Measurements from ENCODE around the gene LRMDA.

Gene LRMDA

GRCh38 chr10:76354921-76355320 lies 923.5 kb downstream of the LRMDA start:
- Mint-ChIP-seq H3K4me1 (ENCODE audit: low read depth) (no peaks in the 10 kb centered on the region), H3K36me3 (ENCODE audit: low read depth) (no peaks in the 10 kb centered on the region), H3K9me3 (no peaks in the 10 kb centered on the region), H3K4me3 (no peak overlapping the region), H3K27ac (no peak overlapping the region), H3K27me3 (no peaks in the 10 kb centered on the region)
- intact Hi-C loops (cut with micrococcal nuclease): no loop called here

- intact Hi-C loops (cut with micrococcal nuclease): no loop called here
- H3K4me1 Mint-ChIP-seq (ENCODE audit: low read depth): no peaks in the 10 kb centered on the region
- H3K4me3 Mint-ChIP-seq: no peak overlapping the region
- no peaks in the 10 kb centered on the region for H3K9me3 Mint-ChIP-seq
- H3K36me3 Mint-ChIP-seq (ENCODE audit: low read depth): no peaks in the 10 kb centered on the region
- H3K27ac Mint-ChIP-seq: no peak overlapping the region
- no peaks in the 10 kb centered on the region for H3K27me3 Mint-ChIP-seq
These were observed 925.1 kb downstream of the LRMDA start for GRCh38 chr10:76356557-76356956.

DNA sequence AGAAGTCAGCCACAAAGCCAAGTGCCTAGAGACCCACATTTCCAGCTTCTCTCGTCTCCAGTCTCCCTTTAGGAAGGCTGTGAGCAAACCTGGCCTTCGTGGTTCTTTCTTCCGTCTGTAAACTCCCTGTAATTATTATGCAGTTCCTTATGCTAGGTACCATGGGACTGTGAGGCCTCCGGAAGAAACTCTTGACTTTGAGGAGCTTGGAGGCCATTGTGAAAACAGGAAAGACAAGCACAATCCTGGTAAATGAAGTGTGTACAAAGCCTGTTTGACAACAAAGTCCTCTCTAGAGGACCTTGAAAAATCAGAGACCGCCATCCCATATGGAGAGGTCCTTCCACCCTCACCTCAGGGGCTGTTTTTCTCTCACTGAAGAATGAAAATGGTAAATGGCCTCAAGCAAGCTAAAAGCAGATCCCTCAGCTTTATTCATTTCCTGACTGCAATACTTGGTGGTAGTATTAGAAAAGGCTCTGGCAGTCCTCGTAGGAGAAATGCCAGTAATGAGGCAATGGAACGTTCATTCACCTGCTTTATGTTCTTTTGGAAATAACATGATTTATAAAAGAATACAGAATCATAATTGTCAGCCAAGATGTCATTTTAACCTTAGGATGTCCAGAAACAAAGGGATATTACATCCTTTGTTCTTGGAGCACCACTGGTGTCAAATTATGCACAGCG lies 926.4 kb downstream of the LRMDA start:
- Mint-ChIP-seq H3K27ac (no peak overlapping the region), H3K4me3 (no peak overlapping the region), H3K9me3 (no peaks in the 10 kb centered on the region), H3K4me1 (ENCODE audit: low read depth) (no peaks in the 10 kb centered on the region), H3K36me3 (ENCODE audit: low read depth) (no peaks in the 10 kb centered on the region), H3K27me3 (no peaks in the 10 kb centered on the region)
- intact Hi-C loops (cut with micrococcal nuclease): no loop called here

DNA sequence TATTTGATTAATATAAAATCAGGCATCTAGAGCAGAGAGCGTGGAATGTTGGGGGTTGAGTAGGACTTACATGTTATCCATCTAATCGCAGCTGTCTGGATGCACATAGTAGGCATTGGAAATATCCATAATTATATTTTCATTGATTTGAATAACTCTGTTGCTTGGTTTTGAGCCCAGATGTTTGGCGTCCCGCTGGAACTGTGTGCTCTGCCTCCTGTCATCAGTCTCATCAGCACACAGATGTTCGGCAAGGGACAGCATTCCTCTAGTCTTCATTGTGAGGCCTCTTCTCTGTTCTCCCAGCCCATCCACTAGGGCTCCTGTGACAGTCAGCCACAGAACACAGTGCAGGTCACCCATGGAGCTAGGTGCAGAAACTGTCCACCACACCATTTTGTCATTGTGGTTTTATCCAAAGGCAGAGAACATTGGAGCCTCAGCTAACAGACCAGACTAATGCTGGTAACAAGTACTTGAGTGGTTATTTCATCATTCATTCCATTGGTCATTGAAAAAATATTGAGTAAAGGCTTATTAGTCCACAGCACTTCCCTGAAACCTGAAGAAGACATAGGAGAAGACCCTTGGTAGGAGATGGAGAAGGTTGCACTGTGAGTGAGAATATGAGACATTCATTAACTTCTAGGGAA lies 927.4 kb downstream of the LRMDA start:
- H3K27ac Mint-ChIP-seq: no peak overlapping the region
- H3K4me1 Mint-ChIP-seq (ENCODE audit: low read depth): no peaks in the 10 kb centered on the region
- intact Hi-C loops (cut with micrococcal nuclease): no loop called here

DNA sequence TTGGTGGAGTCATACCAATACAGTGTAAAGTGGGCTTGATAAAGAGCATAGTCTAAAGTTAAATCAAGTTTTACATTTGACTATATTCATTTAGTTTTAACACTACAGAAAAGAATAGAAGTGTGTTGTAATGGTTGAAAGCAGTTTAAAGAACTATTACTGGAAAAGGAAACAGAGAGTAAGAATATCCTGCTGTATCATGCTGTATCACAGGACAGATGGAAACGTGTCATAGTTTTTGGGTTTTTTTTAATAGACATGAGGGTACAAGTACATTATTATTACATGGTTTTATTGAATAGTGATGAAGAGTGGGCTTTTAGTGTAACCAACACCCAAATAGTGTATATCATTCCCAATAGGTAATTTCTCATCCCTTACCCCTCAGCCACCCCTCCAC lies 944.3 kb downstream of the LRMDA start:
- H3K27ac Mint-ChIP-seq: no peak overlapping the region
- intact Hi-C loops (cut with micrococcal nuclease): no loop called here
- no peaks in the 10 kb centered on the region for H3K27me3 Mint-ChIP-seq
- H3K4me3 Mint-ChIP-seq: no peak overlapping the region
- H3K36me3 Mint-ChIP-seq (ENCODE audit: low read depth): peaks cover 7% of the 10 kb centered on the region
- H3K9me3 Mint-ChIP-seq: no peaks in the 10 kb centered on the region
- H3K4me1 Mint-ChIP-seq (ENCODE audit: low read depth): peaks cover 7% of the 10 kb centered on the region

More for the DNA sequence above, 927.4 kb downstream of the LRMDA start:
- Mint-ChIP-seq H3K9me3 (no peaks in the 10 kb centered on the region), H3K4me3 (no peak overlapping the region), H3K36me3 (ENCODE audit: low read depth) (no peaks in the 10 kb centered on the region), H3K27me3 (no peaks in the 10 kb centered on the region)

DNA sequence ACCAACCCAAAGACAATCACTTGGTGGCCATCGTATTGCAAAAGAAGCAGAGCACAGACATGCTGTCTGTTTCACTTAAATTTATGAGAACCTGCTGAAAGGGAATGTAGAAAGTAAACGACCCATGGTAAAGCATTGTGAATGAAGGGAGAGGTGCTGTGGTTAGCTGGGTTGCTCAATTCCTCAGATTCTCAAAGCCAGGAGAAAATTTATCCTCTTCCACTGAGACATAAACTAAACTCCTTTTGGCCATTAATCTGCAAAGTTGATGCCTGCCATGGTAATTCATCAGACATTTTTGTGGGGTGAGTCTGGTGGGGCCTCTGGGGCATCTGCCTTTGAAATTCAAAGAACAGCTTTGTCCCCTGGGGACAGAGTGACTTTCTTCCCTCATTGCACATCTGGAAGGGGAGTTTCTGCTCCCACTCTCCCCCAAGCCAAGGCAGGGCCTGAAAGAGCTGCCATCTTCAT lies 951.0 kb downstream of the LRMDA start:
- H3K27me3 Mint-ChIP-seq: no peaks in the 10 kb centered on the region
- H3K4me1 Mint-ChIP-seq (ENCODE audit: low read depth): no peaks in the 10 kb centered on the region
- peaks cover 6% of the 10 kb centered on the region for H3K36me3 Mint-ChIP-seq (ENCODE audit: low read depth)
- H3K4me3 Mint-ChIP-seq: no peak overlapping the region
- intact Hi-C loops (cut with micrococcal nuclease): no loop called here
- no peaks in the 10 kb centered on the region for H3K9me3 Mint-ChIP-seq
- H3K27ac Mint-ChIP-seq: no peak overlapping the region

GRCh38 chr10:76388321-76389023 lies 957.0 kb downstream of the LRMDA start:
- H3K4me1 Mint-ChIP-seq (ENCODE audit: low read depth): no peaks in the 10 kb centered on the region
- intact Hi-C loops (cut with micrococcal nuclease): no loop called here

GRCh38 chr10:76393875-76394706 lies 962.7 kb downstream of the LRMDA start:
- peaks cover 8% of the 10 kb centered on the region for H3K36me3 Mint-ChIP-seq (ENCODE audit: low read depth)
- no peaks in the 10 kb centered on the region for H3K9me3 Mint-ChIP-seq
- no peaks in the 10 kb centered on the region for H3K27me3 Mint-ChIP-seq
- no peaks in the 10 kb centered on the region for H3K4me1 Mint-ChIP-seq (ENCODE audit: low read depth)
- intact Hi-C loops (cut with micrococcal nuclease): no loop called here
- H3K4me3 Mint-ChIP-seq: no peak overlapping the region
- H3K27ac Mint-ChIP-seq: no peak overlapping the region

More at GRCh38 chr10:76388321-76389023, 957.0 kb downstream of the LRMDA start:
- Mint-ChIP-seq H3K27me3 (no peaks in the 10 kb centered on the region), H3K36me3 (ENCODE audit: low read depth) (peaks cover 6% of the 10 kb centered on the region), H3K27ac (no peak overlapping the region), H3K4me3 (no peak overlapping the region), H3K9me3 (no peaks in the 10 kb centered on the region)

DNA sequence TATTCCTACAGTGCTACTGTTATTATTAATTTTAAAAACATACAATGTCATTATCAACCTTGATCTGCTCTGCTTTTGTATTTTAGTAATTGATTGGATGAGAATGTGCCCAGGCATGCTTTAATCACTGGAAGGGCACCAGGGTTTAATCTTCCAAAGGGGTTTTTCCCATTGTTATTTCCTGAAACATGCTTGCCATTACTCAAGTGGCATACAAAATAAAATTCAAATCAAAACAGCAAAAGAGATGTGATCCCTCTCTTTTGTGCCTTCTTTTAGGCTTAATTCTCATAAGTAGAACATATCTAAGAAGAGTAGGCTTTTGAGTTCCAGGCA lies 963.3 kb downstream of the LRMDA start:
- Mint-ChIP-seq H3K9me3 (no peaks in the 10 kb centered on the region), H3K4me1 (ENCODE audit: low read depth) (no peaks in the 10 kb centered on the region), H3K4me3 (no peak overlapping the region), H3K27ac (no peak overlapping the region), H3K36me3 (ENCODE audit: low read depth) (peaks cover 8% of the 10 kb centered on the region), H3K27me3 (no peaks in the 10 kb centered on the region)
- intact Hi-C loops (cut with micrococcal nuclease): no loop called here

GRCh38 chr10:76395251-76395650 lies 963.8 kb downstream of the LRMDA start:
- Mint-ChIP-seq H3K9me3 (no peaks in the 10 kb centered on the region), H3K27me3 (no peaks in the 10 kb centered on the region), H3K4me3 (no peak overlapping the region), H3K27ac (no peak overlapping the region), H3K4me1 (ENCODE audit: low read depth) (no peaks in the 10 kb centered on the region), H3K36me3 (ENCODE audit: low read depth) (peaks cover 9% of the 10 kb centered on the region)
- intact Hi-C loops (cut with micrococcal nuclease): no loop called here

- H3K4me3 Mint-ChIP-seq: no peak overlapping the region
- intact Hi-C loops (cut with micrococcal nuclease): no loop called here
- H3K27me3 Mint-ChIP-seq: no peaks in the 10 kb centered on the region
- H3K27ac Mint-ChIP-seq: no peak overlapping the region
- no peaks in the 10 kb centered on the region for H3K9me3 Mint-ChIP-seq
- H3K4me1 Mint-ChIP-seq (ENCODE audit: low read depth): no peaks in the 10 kb centered on the region
- peaks cover 14% of the 10 kb centered on the region for H3K36me3 Mint-ChIP-seq (ENCODE audit: low read depth)
These were observed 964.7 kb downstream of the LRMDA start for GRCh38 chr10:76396134-76396533.

- Mint-ChIP-seq H3K27ac (no peak overlapping the region), H3K4me3 (no peak overlapping the region), H3K4me1 (ENCODE audit: low read depth) (peaks cover 6% of the 10 kb centered on the region), H3K9me3 (no peaks in the 10 kb centered on the region), H3K36me3 (ENCODE audit: low read depth) (peaks cover 14% of the 10 kb centered on the region), H3K27me3 (no peaks in the 10 kb centered on the region)
- intact Hi-C loops (cut with micrococcal nuclease): no loop called here
These were observed 966.0 kb downstream of the LRMDA start for GRCh38 chr10:76397181-76398042.

GRCh38 chr10:76398043-76398710 lies 966.8 kb downstream of the LRMDA start:
- Mint-ChIP-seq H3K27ac (no peak overlapping the region), H3K9me3 (no peaks in the 10 kb centered on the region)
- intact Hi-C loops (cut with micrococcal nuclease): no loop called here

More at GRCh38 chr10:76398043-76398710, 966.8 kb downstream of the LRMDA start:
- H3K27me3 Mint-ChIP-seq: no peaks in the 10 kb centered on the region
- no peak overlapping the region for H3K4me3 Mint-ChIP-seq
- H3K4me1 Mint-ChIP-seq (ENCODE audit: low read depth): peaks cover 9% of the 10 kb centered on the region
- H3K36me3 Mint-ChIP-seq (ENCODE audit: low read depth): peaks cover 14% of the 10 kb centered on the region

Measured in dendritic cell treated with granulocyte-macrophage colony-stimulating factor and Interleukin-4, amounts not matched to agents 40 ng/mL and 50 ng/mL, for 4 days (primary cell).